ENCODE measurements around the gene TMEM72.

DNA sequence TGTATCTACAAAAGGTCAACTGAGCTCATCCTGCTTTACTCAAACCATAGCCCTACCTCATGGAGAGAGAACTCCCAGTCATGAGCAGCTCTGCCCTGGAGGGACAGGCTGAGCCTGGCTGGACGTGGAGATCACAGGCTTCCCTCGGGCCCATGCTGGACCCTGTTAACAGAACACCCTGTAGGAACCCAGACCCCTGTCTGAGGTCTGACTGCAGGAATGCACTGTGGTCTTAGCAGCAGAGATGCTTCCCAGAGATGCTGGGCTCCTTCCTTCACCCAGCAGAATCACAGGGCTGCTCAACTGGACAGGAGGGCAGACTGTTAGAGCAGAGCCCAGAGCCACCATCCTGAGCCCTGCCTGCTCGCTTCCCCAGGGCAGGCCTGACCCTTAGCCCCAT is 814 bp downstream of the TMEM72 start:
- TF ChIP-seq POLR2A (IDR thresholded peaks at IDR 0.05; ENCODE audit: low read depth, low read length): no peak
- TF ChIP-seq TAF1 (IDR thresholded peaks at IDR 0.05; ENCODE audit: borderline replicate concordance, low read depth, low read length): no peak
- no peak for TF ChIP-seq POLR2AphosphoS5 (IDR thresholded peaks at IDR 0.05; ENCODE audit: low read depth, low read length)

Data from GM12892 (cell line).